HL-60 (cell line): Measurements from ENCODE around the gene ABCA6.

ENCODE experiments used
- DNase-seq, 2 experiments: peaks; one replicate each; pipeline ENCODE4 v3.0.0-alpha.2; 2010 to 2020; ENCODE audit warnings: low read depth in 1 of 2, low spot score in 1 of 2
- H3K27ac ChIP-seq: fragments of 250-450 bp; sonication (Bioruptor Pico); replicated peaks from 2 replicates; pipeline ENCODE4 v1.5.1; 2020; ENCODE audit warnings: mild to moderate bottlenecking, moderate library complexity
- H3K27me3 ChIP-seq: fragments of 250-450 bp; sonication (Bioruptor Pico); 2 replicates; pipeline ENCODE4 v1.5.1; 2021; ENCODE audit warnings: mild to moderate bottlenecking, moderate library complexity; ENCODE audit not compliant: insufficient read depth, poor library complexity, severe bottlenecking
- H3K4me3 ChIP-seq: replicated peaks from 2 replicates; pipeline ENCODE4 v1.5.1; 2011; ENCODE audit warnings: mild to moderate bottlenecking, control low read depth, low read length; ENCODE audit not compliant: insufficient read depth
- GABPA ChIP-seq: IDR thresholded peaks from 2 replicates; pipeline ENCODE4 v1.6.1; 2012; ENCODE audit warnings: low read depth
- POLR2AphosphoS5 ChIP-seq: IDR thresholded peaks from 2 replicates; pipeline ENCODE4 v1.6.1; 2012; ENCODE audit warnings: low read depth
- SPI1 ChIP-seq: IDR thresholded peaks from 2 replicates; pipeline ENCODE4 v1.6.1; 2012; ENCODE audit warnings: low read depth, mild to moderate bottlenecking, borderline replicate concordance
- TF ChIP-seq, protein P1 (sequence below): IDR thresholded peaks from one replicate; pipeline ENCODE4 v1.5.1; 2011; ENCODE audit warnings: low read length, control low read depth, inconsistent platforms; ENCODE audit not compliant: insufficient read depth
- TF ChIP-seq, protein P2 (sequence below): IDR thresholded peaks from 2 replicates; pipeline ENCODE4 v1.6.1; 2012; ENCODE audit warnings: low read depth; ENCODE audit not compliant: insufficient replicate concordance

Gene ABCA6

DNA sequence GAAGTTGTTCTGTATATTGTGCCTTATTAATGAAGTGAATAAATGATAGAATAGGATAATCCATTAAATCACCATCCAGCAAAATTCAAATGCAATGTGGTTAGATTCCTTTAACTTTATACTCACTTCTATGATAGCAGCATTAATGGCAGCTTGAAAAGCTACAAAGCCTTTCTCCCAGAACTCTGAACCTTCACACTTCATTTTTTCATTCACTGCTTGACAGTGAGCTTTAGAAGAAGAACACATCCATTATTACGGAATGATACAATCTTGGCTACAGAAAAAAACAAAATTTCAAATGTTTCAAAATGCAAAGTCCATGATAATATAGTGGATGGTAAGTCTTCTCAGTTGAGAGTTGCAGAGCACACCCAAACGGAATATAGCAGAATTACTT, 97.3 kb downstream of the ABCA6 start:
- H3K27ac ChIP-seq, result no peak overlapping the region

DNA sequence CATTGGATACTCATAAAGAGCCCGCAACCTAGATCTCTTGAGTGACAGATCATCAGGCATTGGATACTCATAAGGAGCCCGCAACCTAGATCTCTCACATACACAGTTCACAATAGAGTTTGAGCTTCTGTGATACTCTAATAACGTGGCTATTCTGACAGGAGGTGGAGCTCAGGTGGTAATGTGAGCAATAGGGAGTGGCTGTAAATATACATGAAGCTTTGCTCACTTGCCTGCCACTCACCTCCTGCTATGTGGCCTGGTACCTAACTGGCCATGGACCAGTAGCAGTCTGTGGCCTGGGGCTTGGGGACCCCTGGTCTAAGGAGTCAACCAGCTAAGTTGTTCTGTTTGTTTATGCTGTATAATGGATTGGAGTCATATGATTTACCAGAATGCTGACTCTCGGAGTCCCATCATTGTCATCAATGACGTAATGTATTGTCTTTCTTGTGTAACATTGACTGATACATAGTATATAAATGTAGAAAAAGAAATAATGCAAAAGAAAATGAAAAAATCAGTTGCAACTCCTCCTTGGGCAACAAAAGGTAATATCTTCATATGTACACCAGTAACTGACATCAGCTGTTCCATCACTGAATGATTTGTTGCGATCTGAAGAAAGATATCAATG, 98.5 kb downstream of the ABCA6 start:
- no peaks in the 10 kb centered on the region for H3K27me3 ChIP-seq
- no peak overlapping the region for H3K27ac ChIP-seq
- no peak for DNase-seq
- no peak overlapping the region for H3K4me3 ChIP-seq
- TF ChIP-seq SPI1, result no peak
- TF ChIP-seq, protein P1, sequence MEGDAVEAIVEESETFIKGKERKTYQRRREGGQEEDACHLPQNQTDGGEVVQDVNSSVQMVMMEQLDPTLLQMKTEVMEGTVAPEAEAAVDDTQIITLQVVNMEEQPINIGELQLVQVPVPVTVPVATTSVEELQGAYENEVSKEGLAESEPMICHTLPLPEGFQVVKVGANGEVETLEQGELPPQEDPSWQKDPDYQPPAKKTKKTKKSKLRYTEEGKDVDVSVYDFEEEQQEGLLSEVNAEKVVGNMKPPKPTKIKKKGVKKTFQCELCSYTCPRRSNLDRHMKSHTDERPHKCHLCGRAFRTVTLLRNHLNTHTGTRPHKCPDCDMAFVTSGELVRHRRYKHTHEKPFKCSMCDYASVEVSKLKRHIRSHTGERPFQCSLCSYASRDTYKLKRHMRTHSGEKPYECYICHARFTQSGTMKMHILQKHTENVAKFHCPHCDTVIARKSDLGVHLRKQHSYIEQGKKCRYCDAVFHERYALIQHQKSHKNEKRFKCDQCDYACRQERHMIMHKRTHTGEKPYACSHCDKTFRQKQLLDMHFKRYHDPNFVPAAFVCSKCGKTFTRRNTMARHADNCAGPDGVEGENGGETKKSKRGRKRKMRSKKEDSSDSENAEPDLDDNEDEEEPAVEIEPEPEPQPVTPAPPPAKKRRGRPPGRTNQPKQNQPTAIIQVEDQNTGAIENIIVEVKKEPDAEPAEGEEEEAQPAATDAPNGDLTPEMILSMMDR, result no peak
- TF ChIP-seq POLR2AphosphoS5, result no peak
- no peak for TF ChIP-seq GABPA
- TF ChIP-seq, protein P2, sequence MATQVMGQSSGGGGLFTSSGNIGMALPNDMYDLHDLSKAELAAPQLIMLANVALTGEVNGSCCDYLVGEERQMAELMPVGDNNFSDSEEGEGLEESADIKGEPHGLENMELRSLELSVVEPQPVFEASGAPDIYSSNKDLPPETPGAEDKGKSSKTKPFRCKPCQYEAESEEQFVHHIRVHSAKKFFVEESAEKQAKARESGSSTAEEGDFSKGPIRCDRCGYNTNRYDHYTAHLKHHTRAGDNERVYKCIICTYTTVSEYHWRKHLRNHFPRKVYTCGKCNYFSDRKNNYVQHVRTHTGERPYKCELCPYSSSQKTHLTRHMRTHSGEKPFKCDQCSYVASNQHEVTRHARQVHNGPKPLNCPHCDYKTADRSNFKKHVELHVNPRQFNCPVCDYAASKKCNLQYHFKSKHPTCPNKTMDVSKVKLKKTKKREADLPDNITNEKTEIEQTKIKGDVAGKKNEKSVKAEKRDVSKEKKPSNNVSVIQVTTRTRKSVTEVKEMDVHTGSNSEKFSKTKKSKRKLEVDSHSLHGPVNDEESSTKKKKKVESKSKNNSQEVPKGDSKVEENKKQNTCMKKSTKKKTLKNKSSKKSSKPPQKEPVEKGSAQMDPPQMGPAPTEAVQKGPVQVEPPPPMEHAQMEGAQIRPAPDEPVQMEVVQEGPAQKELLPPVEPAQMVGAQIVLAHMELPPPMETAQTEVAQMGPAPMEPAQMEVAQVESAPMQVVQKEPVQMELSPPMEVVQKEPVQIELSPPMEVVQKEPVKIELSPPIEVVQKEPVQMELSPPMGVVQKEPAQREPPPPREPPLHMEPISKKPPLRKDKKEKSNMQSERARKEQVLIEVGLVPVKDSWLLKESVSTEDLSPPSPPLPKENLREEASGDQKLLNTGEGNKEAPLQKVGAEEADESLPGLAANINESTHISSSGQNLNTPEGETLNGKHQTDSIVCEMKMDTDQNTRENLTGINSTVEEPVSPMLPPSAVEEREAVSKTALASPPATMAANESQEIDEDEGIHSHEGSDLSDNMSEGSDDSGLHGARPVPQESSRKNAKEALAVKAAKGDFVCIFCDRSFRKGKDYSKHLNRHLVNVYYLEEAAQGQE, result no peak

More for the DNA sequence above, 97.3 kb downstream of the ABCA6 start:
- no peak for DNase-seq
- TF ChIP-seq, protein P1, result no peak
- TF ChIP-seq GABPA (no peak), POLR2AphosphoS5 (no peak), SPI1 (no peak)
- no peak overlapping the region for H3K4me3 ChIP-seq
- no peaks in the 10 kb centered on the region for H3K27me3 ChIP-seq

DNA sequence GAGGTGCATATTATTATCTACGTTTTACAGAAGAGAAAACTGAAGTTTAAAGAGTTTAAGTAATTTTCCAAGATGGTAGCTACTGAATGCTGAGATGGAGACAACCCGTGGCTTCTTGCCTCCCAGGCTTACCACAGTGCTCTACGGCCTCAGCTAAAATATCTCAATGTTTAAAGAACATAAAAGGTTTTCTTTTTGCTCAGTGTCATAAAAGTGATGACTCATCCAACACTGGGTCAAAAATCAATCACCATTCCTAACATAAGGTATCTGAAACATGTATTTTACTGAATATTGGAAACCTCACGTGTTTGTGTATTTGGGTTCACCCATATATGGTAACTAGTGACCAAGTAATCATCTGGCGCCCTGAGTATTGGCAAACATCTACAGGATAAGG, 99.4 kb downstream of the ABCA6 start:
- Histone ChIP-seq H3K27ac (no peak overlapping the region), H3K27me3 (no peaks in the 10 kb centered on the region), H3K4me3 (no peak overlapping the region)
- no peak for DNase-seq
- TF ChIP-seq, protein P2, result no peak
- TF ChIP-seq SPI1 (no peak), GABPA (no peak), POLR2AphosphoS5 (no peak)
- TF ChIP-seq, protein P1, result no peak

DNA sequence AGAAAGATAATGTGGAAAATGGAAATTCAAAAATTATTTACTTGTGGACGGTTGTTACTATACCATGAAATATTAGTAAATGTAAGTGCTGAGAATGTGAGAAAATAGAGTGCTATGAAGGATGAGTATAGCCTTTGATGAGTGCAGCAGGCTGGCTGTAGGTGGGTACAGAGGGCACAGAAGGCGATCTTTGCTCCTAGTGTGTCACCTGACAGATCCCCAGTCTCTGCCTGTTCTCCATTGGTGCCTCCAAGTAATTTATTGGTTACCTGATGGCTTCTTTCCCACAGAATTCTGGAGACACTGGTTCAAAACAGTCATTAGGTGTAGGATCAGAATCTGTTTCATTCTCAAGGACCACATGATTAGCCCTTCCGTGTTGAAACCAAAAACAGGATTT, 109.9 kb downstream of the ABCA6 start:
- TF ChIP-seq SPI1 (no peak), POLR2AphosphoS5 (no peak), GABPA (no peak)
- TF ChIP-seq, protein P2, result no peak
- TF ChIP-seq, protein P1, result no peak
- no peak for DNase-seq
- no peak overlapping the region for H3K4me3 ChIP-seq
- H3K27ac ChIP-seq, result no peak overlapping the region
- no peaks in the 10 kb centered on the region for H3K27me3 ChIP-seq
